ENCODE measurements around the gene MAN1C1.

GRCh38 chr1:25720624-25721023 lies 104.0 kb downstream of the MAN1C1 start:
- TF ChIP-seq SMC3 (IDR thresholded peaks at IDR 0.05; ENCODE audit: borderline replicate concordance, low read length) (no peak), NR2C2 (IDR thresholded peaks at IDR 0.05; ENCODE audit: borderline replicate concordance, control insufficient read depth, insufficient read length, low read depth) (no peak), POLR2A (IDR thresholded peaks at IDR 0.05; ENCODE audit: low read depth, low read length) (no peak), DPF2 (IDR thresholded peaks at IDR 0.05) (no peak), CTCF (IDR thresholded peaks at IDR 0.05 in 2 of 3, conservative IDR thresholded peaks at IDR 0.05 in 1 of 3; ENCODE audit: control insufficient read depth in 2 of 3, extremely low read depth in 1 of 3, insufficient read depth in 1 of 3, low read depth in 3 of 3, low read length in 3 of 3) (no peak), SPI1 (IDR thresholded peaks at IDR 0.05; ENCODE audit: borderline replicate concordance, insufficient read depth, low read depth, low read length) (no peak), SRF (IDR thresholded peaks at IDR 0.05; ENCODE audit: low read depth in 2 of 2, low read length in 2 of 2) (no peak)

All from GM12878 (cell line).